ENCODE measurements around the gene CYP26A1.

CYP26A1 gene

DNA sequence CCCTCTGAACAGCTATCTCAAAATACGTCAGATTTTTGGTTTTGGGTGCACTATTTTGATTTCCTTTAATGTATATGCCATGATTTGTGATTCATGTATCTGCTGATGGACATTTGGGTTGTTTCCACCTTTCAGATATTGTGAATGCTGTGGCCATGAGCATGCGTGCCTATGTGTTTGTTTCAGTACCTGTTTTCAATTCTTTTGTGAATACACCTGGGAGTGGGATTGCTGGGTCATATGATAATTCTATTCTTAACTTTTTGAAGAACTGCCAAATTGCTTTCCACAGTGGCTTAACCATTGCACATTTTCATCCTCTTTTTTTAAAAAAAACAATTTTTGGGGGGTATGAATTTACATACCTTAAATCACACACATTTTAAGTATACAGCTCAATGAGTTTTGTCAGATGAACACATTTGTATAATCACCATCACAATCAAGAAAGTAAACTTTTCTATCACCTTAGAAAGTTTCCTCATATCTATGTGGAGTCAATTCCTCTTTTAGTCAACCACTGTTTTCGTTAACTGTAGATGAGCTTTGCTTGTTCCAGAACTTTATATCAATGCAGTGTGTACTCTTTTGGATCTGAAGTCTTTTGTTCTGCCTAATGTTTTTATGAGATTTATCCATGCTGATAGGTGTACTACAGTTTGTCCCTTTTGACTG is 36.9 kb downstream of the CYP26A1 start:
- TF ChIP-seq, protein P1, sequence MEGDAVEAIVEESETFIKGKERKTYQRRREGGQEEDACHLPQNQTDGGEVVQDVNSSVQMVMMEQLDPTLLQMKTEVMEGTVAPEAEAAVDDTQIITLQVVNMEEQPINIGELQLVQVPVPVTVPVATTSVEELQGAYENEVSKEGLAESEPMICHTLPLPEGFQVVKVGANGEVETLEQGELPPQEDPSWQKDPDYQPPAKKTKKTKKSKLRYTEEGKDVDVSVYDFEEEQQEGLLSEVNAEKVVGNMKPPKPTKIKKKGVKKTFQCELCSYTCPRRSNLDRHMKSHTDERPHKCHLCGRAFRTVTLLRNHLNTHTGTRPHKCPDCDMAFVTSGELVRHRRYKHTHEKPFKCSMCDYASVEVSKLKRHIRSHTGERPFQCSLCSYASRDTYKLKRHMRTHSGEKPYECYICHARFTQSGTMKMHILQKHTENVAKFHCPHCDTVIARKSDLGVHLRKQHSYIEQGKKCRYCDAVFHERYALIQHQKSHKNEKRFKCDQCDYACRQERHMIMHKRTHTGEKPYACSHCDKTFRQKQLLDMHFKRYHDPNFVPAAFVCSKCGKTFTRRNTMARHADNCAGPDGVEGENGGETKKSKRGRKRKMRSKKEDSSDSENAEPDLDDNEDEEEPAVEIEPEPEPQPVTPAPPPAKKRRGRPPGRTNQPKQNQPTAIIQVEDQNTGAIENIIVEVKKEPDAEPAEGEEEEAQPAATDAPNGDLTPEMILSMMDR (IDR thresholded peaks at IDR 0.05; ENCODE audit: low read depth, low read length), result no peak
- H3K4me3 ChIP-seq (ENCODE audit: low read depth, low read length), result no peak overlapping the region
- in situ Hi-C loops (cut with HindIII; ENCODE audit: low sequenced_read_pairs), result no loop called here
- DNase-seq (ENCODE audit: low read depth, low spot score), result no peak

DNA sequence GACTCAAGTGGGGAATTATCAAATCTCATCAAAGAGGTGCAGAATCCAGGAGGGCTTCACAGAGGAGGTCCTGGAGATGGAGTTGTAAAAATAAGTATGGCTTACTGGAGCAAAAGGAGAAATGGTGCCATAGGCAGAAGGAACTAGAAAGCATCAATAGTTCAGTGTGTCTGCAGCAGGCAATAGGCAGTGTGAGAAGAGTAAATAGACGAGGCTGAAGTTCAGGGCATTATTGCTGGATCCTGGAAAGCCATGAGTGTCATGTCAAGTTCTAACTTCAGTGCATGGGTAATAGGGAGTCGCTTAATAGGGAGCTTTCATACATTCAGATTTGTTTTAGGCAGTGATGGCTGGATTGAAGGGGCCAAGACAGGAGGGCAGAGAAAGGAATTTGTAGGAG is 39.3 kb downstream of the CYP26A1 start:
- TF ChIP-seq, protein P1 (IDR thresholded peaks at IDR 0.05; ENCODE audit: low read depth, low read length), result no peak
- no peak for DNase-seq (ENCODE audit: low read depth, low spot score)
- H3K4me3 ChIP-seq (ENCODE audit: low read depth, low read length), result no peak overlapping the region
- in situ Hi-C loops (cut with HindIII; ENCODE audit: low sequenced_read_pairs), result no loop called here

DNA sequence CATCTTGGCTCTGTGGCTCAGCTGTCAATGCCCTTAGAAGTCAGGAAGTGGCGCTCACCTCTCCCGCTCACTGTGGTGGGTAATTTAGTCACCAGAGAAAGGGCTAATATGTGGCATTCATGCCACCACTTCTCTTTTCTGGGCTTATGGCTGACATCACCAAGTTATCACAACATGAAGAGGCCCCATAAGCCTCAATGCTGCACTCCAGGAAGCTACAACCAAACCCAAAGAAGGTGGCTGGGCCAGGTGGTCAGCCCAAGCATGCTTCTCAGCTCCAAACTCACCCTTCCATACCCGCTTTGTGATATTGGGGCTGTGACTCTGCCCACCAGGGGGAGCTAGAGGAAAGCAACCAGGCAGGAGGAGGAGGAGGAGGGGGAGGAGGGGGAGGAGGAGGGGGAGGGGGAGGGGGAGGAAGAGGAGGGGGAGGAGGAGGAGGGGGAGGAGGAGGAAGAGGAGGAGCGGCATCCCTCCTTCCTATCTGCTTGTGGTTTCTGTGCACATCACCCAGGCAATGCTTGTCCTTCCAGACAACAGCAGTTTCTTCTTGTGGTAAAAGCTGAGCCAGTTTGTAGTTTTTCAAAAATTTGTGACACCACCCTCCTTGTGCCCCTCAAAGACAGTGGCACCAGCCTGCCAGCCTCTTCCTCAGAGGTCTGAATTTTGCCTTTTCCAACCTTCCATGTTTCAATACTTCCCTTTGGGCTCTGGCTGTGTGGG is 42.1 kb downstream of the CYP26A1 start:
- in situ Hi-C loops (cut with HindIII; ENCODE audit: low sequenced_read_pairs), result no loop called here
- peak; percentile 14 for DNase-seq (ENCODE audit: low read depth, low spot score)
- TF ChIP-seq, protein P1 (IDR thresholded peaks at IDR 0.05; ENCODE audit: low read depth, low read length), result peak; percentile 52
- no peak overlapping the region for H3K4me3 ChIP-seq (ENCODE audit: low read depth, low read length)

DNA sequence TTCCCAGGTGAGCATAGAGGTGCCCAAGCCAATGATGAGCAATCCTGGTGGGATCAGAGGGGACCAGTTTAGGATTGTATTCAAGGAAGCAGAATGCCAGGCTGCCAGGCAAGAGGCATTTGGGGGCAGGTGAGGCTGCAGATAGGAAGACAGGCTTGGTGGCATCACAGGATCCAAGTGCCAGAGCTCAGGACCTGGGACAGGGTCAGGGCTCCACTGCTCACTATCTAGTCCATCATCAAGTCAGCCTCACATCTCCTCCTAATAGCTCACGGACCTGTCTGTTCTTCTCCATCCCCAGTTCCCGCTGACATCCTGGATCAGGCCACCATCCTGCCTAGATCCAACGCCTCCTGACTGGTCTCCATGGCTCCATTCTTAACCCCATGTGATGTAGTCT is 47.6 kb downstream of the CYP26A1 start:
- H3K4me3 ChIP-seq (ENCODE audit: low read depth, low read length), result no peak overlapping the region
- in situ Hi-C loops (cut with HindIII; ENCODE audit: low sequenced_read_pairs), result no loop called here
- TF ChIP-seq, protein P1 (IDR thresholded peaks at IDR 0.05; ENCODE audit: low read depth, low read length), result no peak
- no peak for DNase-seq (ENCODE audit: low read depth, low spot score)

DNA sequence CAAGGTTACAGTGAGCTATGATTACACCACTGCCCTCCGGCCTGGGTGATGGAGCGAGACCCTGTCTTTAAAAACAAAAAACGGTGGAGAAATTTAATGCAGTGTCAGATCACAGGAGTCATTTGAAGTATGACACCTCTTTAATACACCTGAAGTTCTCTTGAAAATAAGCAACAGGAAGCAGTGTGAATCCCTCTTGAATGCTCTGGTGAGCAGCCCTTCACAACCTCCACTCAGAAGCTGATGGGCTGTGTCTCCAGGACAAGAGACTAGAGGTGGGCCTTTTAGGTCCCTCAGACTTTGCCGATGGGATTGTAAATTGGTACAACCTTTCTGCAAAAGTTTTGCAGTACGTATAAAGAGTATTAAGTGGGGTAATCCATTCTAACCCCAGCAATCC is 50.1 kb downstream of the CYP26A1 start:
- no peak overlapping the region for H3K4me3 ChIP-seq (ENCODE audit: low read depth, low read length)
- no peak for DNase-seq (ENCODE audit: low read depth, low spot score)
- in situ Hi-C loops (cut with HindIII; ENCODE audit: low sequenced_read_pairs), result no loop called here
- TF ChIP-seq, protein P1 (IDR thresholded peaks at IDR 0.05; ENCODE audit: low read depth, low read length), result no peak

DNA sequence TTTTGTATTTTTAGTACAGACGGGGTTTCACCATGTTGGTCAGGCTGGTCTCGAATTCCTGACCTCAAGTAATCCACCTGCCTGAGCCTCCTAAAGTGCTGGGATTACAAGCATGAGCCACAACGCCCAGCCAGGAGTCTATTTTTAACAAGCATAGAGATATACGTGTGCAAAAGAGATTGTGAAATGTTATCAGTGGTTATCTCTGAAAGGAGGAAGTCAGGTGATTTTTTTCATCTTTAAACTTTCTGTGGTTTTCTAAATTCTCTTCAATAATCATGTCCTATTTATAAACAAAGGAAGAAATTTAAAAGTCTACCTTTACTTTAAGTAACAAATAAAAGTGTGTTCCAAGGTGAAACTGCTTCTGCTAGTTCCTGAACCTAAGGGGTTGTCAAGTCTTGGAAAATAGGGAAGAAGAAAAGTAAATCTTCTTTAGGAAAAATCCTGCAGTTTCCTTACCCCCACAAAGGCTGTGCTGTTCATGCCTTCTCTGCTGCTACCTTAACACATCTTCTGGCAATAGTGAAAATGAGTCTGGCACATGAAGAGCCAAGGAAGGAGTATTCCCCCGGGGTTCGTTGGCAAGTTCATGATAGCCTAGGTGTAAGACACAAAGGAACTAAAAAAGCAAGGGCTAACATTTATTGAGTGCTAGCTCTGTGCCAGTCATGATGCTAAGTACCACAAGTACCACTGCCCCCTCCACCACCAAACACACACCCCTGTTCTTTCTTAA is 51.1 kb downstream of the CYP26A1 start:
- no peak overlapping the region for H3K4me3 ChIP-seq (ENCODE audit: low read depth, low read length)
- in situ Hi-C loops (cut with HindIII; ENCODE audit: low sequenced_read_pairs), result no loop called here
- DNase-seq (ENCODE audit: low read depth, low spot score), result no peak
- TF ChIP-seq, protein P1 (IDR thresholded peaks at IDR 0.05; ENCODE audit: low read depth, low read length), result no peak
